ENCODE data around the gene STAT3.
A peak's percentile ranks its signal among the peaks of the same experiment; 100 is the strongest.
"Not testable (repeated sequence)": the region's sequence is repeated elsewhere in the genome, so short reads cannot be mapped to it uniquely, and the experiment has no call there.

The STAT3 gene

GRCh38 chr17:42388381-42389134, at the start of gene STAT3:
STAT3 (minus strand) TSS chr17:42388442; CDS start chr17:42348516, 39,926 bp downstream.
- peak; percentile 100 for DNase-seq

GRCh38 chr17:42436391-42436790, 48.1 kb upstream of the STAT3 start:
- DNase-seq = no peak

GRCh38 chr17:42431758-42432161, 43.5 kb upstream of the STAT3 start:
- DNase-seq = no peak

- DNase-seq = no peak
These were observed 41.6 kb upstream of the STAT3 start for GRCh38 chr17:42429726-42430447.

- peak in 1 of 2 donors; percentile 34 for DNase-seq
These were observed 40.1 kb upstream of the STAT3 start for GRCh38 chr17:42428141-42428944.

- DNase-seq = no peak
These were observed 36.9 kb upstream of the STAT3 start for GRCh38 chr17:42424991-42425610.

- DNase-seq = no peak
These were observed 35.5 kb upstream of the STAT3 start for GRCh38 chr17:42423766-42424165.

- DNase-seq = peak in 1 of 2 donors; percentile 19
These were observed 34.9 kb upstream of the STAT3 start, which contains the start of gene CAVIN1 for GRCh38 chr17:42422958-42423712. CAVIN1 (minus strand) TSS chr17:42423256; CDS start chr17:42423097, 159 bp downstream.

GRCh38 chr17:42422412-42422957, 34.2 kb upstream of the STAT3 start:
- peak; percentile 16 to 34 for DNase-seq

GRCh38 chr17:42421507-42422338, 33.5 kb upstream of the STAT3 start:
- no peak for DNase-seq

GRCh38 chr17:42421136-42421506, 32.9 kb upstream of the STAT3 start:
- DNase-seq = no peak

GRCh38 chr17:42417981-42418380, 29.7 kb upstream of the STAT3 start:
- not testable (repeated sequence) for DNase-seq

- DNase-seq = peak; percentile 37 to 65
These were observed 26.6 kb upstream of the STAT3 start for GRCh38 chr17:42414704-42415409.

GRCh38 chr17:42413464-42414040, 25.3 kb upstream of the STAT3 start:
- DNase-seq = no peak

- no peak for DNase-seq
These were observed 23.9 kb upstream of the STAT3 start for GRCh38 chr17:42411905-42412679.

GRCh38 chr17:42411361-42411760, 23.1 kb upstream of the STAT3 start:
- no peak for DNase-seq

GRCh38 chr17:42410319-42410685, 22.1 kb upstream of the STAT3 start:
- DNase-seq = no peak

- no peak for DNase-seq
These were observed 21.5 kb upstream of the STAT3 start for GRCh38 chr17:42409523-42410318.

All from stimulated activated CD4-positive, alpha-beta T cell treated with anti-CD3 and anti-CD28 coated beads, Interleukin-2, amount 100 ng/mL, for 48 hours (primary cell).